Astrocyte (in vitro differentiated cells and primary cell): ENCODE results near the gene HTR5A.

Experiments
- EZH2 ChIP-seq: IDR thresholded peaks from 2 replicates; pipeline ENCODE4 v1.6.1; 2012; ENCODE audit warnings: mild to moderate bottlenecking, low read length, inconsistent platforms; ENCODE audit not compliant: insufficient read depth
- TF ChIP-seq, protein P1 (sequence below): IDR thresholded peaks from 2 replicates; pipeline ENCODE4 v1.5.1; 2011; ENCODE audit warnings: low read depth, mild to moderate bottlenecking, inconsistent platforms, low read length, moderate library complexity; ENCODE audit not compliant: insufficient read depth

DNA sequence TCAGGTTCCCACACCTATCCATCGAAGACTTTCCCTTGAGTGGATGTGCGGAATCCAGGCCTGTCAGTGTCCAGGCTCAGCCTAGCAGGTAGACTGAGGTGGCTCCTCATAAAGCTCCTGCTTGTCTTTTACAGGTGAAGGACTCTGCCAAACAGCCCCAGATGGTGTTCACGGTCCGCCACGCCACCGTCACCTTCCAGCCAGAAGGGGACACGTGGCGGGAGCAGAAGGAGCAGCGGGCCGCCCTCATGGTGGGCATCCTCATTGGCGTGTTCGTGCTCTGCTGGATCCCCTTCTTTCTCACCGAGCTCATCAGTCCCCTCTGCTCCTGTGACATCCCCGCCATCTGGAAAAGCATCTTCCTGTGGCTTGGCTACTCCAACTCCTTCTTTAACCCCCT is 13.9 kb downstream of the HTR5A start:
- TF ChIP-seq, protein P1, sequence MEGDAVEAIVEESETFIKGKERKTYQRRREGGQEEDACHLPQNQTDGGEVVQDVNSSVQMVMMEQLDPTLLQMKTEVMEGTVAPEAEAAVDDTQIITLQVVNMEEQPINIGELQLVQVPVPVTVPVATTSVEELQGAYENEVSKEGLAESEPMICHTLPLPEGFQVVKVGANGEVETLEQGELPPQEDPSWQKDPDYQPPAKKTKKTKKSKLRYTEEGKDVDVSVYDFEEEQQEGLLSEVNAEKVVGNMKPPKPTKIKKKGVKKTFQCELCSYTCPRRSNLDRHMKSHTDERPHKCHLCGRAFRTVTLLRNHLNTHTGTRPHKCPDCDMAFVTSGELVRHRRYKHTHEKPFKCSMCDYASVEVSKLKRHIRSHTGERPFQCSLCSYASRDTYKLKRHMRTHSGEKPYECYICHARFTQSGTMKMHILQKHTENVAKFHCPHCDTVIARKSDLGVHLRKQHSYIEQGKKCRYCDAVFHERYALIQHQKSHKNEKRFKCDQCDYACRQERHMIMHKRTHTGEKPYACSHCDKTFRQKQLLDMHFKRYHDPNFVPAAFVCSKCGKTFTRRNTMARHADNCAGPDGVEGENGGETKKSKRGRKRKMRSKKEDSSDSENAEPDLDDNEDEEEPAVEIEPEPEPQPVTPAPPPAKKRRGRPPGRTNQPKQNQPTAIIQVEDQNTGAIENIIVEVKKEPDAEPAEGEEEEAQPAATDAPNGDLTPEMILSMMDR: no peak
- TF ChIP-seq EZH2: no peak
